ENCODE data around the gene ZNF136. TPM values are rescaled to one million over a fixed set of nuclear protein-coding genes. Genes with fewer than 3 reads are reported as not detected.

Gene ZNF136
- total RNA-seq, 2 experiments from 2014 or later = 10.2 to 10.3 TPM

DNA sequence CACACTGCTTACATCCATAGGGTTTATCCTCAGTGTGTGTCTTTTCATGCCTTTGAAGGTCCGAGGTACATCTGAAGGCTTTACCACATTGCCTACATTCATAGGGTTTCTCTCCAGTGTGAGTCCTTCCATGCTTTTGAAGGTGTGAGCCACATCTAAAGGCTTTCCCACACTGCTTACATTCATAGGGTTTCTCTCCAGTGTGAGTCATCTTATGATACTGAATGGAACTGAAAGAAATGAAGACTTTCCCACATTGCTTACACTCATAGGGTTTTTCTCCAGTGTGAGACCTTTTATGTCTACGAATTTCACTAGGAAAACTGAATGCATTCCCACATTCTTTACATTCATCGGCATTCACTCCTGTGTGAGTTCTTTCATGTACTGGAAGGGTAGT is 29.8 kb upstream of the ZNF136 start:
- Mint-ChIP-seq H3K36me3 (ENCODE audit: low read depth) (peaks cover 60% of the 10 kb centered on the region), H3K4me3 (no peak overlapping the region), H3K4me1 (ENCODE audit: low read depth) (peaks cover 15% of the 10 kb centered on the region), H3K27me3 (no peaks in the 10 kb centered on the region), H3K27ac (no peak overlapping the region), H3K9me3 (peaks cover 36% of the 10 kb centered on the region)
- ATAC-seq (no peak), DNase-seq (no peak)
- intact Hi-C loops (cut with micrococcal nuclease) = no loop called here
- TF ChIP-seq, protein P1, sequence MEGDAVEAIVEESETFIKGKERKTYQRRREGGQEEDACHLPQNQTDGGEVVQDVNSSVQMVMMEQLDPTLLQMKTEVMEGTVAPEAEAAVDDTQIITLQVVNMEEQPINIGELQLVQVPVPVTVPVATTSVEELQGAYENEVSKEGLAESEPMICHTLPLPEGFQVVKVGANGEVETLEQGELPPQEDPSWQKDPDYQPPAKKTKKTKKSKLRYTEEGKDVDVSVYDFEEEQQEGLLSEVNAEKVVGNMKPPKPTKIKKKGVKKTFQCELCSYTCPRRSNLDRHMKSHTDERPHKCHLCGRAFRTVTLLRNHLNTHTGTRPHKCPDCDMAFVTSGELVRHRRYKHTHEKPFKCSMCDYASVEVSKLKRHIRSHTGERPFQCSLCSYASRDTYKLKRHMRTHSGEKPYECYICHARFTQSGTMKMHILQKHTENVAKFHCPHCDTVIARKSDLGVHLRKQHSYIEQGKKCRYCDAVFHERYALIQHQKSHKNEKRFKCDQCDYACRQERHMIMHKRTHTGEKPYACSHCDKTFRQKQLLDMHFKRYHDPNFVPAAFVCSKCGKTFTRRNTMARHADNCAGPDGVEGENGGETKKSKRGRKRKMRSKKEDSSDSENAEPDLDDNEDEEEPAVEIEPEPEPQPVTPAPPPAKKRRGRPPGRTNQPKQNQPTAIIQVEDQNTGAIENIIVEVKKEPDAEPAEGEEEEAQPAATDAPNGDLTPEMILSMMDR (IDR thresholded peaks at IDR 0.05) = no peak
- ChIA-PET CTCF (interaction anchor here (0.7 to 2.0 kb wide), 2 partner anchors 11 to 42 kb away, joined by 4 read pairs; no protein-coding TSS in a partner anchor), POLR2A (no interaction called here)

DNA sequence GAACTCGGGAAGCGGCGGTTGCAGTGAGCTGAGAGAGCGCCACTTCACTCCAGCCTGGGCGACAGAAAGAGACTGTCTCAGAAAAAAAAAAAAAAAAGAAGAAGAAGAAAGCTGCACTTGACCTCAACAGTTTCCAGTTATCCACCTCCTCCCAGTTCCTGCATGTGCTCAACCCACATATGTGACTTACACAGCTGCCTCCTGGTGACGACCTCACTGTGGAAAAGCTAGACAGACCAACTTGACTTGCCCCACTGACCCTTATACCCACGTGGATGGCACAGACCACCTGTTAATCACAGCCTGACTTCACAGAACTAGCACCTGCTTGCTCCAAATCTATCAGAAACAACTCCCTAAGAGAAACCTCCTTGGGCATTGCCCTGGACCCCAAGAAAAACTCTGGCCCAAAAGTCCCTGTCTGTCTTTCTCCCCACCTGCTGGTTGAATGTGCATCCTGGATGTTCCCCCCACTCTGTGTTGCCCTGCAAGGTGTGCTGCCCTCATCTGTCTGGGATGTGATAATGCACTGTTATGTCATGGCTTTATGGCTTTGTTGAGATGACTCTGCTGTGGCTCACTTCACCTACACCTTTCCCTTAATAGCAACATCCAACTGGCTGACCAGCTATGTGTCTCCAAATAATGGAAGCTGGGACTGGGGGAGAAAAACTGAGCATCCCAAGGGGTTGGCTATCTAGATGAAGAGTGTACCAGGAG is 25.5 kb upstream of the ZNF136 start:
- peak; percentile 58 for ATAC-seq
- peaks cover 45% of the 10 kb centered on the region for H3K36me3 Mint-ChIP-seq (ENCODE audit: low read depth)
- H3K9me3 Mint-ChIP-seq = peaks cover 19% of the 10 kb centered on the region
- peak; percentile 54 for DNase-seq
- TF ChIP-seq, protein P1 (IDR thresholded peaks at IDR 0.05) = peak; percentile 64
- CTCF ChIA-PET = interaction anchor here (0.7 to 7.9 kb wide), 13 partner anchors 14 to 339 kb away, joined by 3 to 136 read pairs (median 4); partner anchors contain the start of genes ZNF491, ZNF625, ZNF700 and ZNF763
- H3K27me3 Mint-ChIP-seq = no peaks in the 10 kb centered on the region
- H3K4me3 Mint-ChIP-seq = no peak overlapping the region
- intact Hi-C loops (cut with micrococcal nuclease) = no loop called here
- H3K4me1 Mint-ChIP-seq (ENCODE audit: low read depth) = peaks cover 33% of the 10 kb centered on the region
- peak overlapping the region; percentile 8 for H3K27ac Mint-ChIP-seq
- POLR2A ChIA-PET = no interaction called here

DNA sequence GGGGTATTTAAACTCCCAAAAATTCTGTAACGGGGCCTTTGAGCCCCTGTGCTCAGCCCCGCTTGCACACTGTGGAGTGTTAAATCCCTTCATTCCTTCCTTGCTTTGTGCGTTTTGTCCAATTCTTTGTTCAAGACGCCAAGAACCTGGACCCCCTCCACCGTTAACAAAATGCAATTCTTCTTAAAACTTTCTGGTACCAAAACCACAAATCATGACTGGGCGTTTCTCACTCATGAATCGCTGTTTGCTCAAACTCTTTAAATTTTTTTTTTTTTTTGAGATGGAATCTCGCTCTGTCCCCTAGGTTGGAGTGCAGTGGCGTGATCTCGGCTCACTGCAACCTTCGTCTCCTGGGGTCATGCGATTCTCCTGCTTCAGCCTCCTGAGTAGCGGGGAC is 23.6 kb upstream of the ZNF136 start:
- Mint-ChIP-seq H3K27ac (no peak overlapping the region), H3K4me1 (ENCODE audit: low read depth) (peaks cover 33% of the 10 kb centered on the region), H3K27me3 (no peaks in the 10 kb centered on the region), H3K9me3 (peaks cover 3% of the 10 kb centered on the region), H3K4me3 (peak overlapping the region; percentile 91), H3K36me3 (ENCODE audit: low read depth) (peaks cover 27% of the 10 kb centered on the region)
- intact Hi-C loops (cut with micrococcal nuclease) = loop anchor here (2.0 kb wide), 1 partner anchor 252 kb away; the partner anchor contains the start of gene ZNF69
- ChIA-PET POLR2A (interaction anchor here (1.0 to 1.8 kb wide), 5 partner anchors 72 to 215 kb away, joined by 3 to 5 read pairs (median 4); partner anchors contain the start of gene ZNF700), CTCF (interaction anchor here (2.4 to 7.9 kb wide), 5 partner anchors 16 to 216 kb away, joined by 9 to 136 read pairs (median 45); partner anchors contain the start of genes ZNF625 and ZNF700)
- TF ChIP-seq, protein P1 (IDR thresholded peaks at IDR 0.05) = no peak
- ATAC-seq = no peak
- no peak for DNase-seq

DNA sequence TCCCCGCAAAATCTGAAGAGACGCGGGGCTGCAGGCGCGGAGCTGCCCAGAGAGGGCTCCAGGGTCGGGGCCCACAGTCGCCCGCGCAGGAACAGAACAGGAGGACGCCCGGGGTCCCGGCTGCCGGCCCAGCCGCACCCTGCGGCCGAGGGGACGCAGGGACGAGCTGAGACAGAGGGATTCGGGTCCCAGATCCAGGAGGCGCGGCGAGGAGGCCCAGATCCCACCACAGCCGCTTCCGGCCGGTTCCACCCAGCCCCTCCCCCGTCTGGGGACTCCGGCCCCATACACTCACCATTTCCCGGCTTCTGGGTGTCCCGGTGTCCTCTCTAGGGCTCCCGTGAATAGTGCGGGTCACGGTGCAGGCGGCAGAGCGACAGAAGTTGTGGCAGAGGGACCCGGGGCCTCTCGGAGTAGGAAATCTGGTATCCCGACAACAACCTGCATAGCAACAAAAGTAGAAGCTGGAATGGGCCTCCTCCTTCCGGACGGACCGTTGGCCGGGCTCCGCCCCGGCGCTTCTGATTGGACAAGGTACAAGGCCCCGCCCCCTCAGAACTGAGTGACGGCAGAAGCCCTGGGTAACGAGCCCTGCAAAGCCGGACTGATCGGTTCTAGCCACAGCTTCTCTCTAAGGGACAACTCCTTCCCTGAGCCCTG is 22.9 kb upstream of the ZNF136 start, which contains the start of gene ZNF20:
ZNF20 (minus strand) TSS at position 466 of the 660 bp plus-strand sequence; CDS start at position 298, 168 bp downstream.
- H3K4me3 Mint-ChIP-seq = peak within 1 kb of the TSS; percentile 91
- ATAC-seq (peak; percentile 94), DNase-seq (peak; percentile 97)
- H3K27ac Mint-ChIP-seq = peak within 1 kb of the TSS; percentile 80
- H3K36me3 Mint-ChIP-seq (ENCODE audit: low read depth) = peaks cover 21% of the 10 kb centered on the region
- ChIA-PET CTCF (interaction anchor here (0.7 to 7.9 kb wide), 24 partner anchors 9 to 342 kb away, joined by 3 to 136 read pairs (median 8); partner anchors contain the start of genes ZNF136, ZNF491, ZNF625 and ZNF700), POLR2A (interaction anchor here (0.7 to 1.8 kb wide), 9 partner anchors 27 to 216 kb away, joined by 3 to 5 read pairs (median 4); partner anchors contain the start of gene ZNF700)
- no peaks in the 10 kb centered on the region for H3K9me3 Mint-ChIP-seq
- TF ChIP-seq, protein P1 (IDR thresholded peaks at IDR 0.05) = no peak
- peaks cover 33% of the 10 kb centered on the region for H3K4me1 Mint-ChIP-seq (ENCODE audit: low read depth)
- intact Hi-C loops (cut with micrococcal nuclease) = loop anchor here (2.0 to 5.0 kb wide), 6 partner anchors 49 to 343 kb away; partner anchors contain the start of genes ZNF491, ZNF69 and ZNF763
- no peaks in the 10 kb centered on the region for H3K27me3 Mint-ChIP-seq
